GM12865 (cell line): ENCODE measurements around the gene DSTN.

Experiments
- DNase-seq: peaks from one replicate; pipeline ENCODE4 v3.0.0; 2010; ENCODE audit warnings: low read depth
- H3K4me3 ChIP-seq: 2 replicates; pipeline ENCODE4 v1.5.1; 2011; ENCODE audit warnings: mild to moderate bottlenecking, low read depth, low read length, control low read depth
- CTCF ChIP-seq: IDR thresholded peaks from 2 replicates; pipeline ENCODE4 v1.5.1; 2011; ENCODE audit warnings: low read length, control low read depth, low read depth, inconsistent platforms; ENCODE audit not compliant: insufficient read depth; ENCODE audit errors: missing control alignments

Gene DSTN

GRCh38 chr20:17598013-17598550 lies 28.2 kb downstream of the DSTN start:
- DNase-seq, result no peak
- H3K4me3 ChIP-seq, result no peak overlapping the region
- no peak for TF ChIP-seq CTCF

- H3K4me3 ChIP-seq, result no peak overlapping the region
- TF ChIP-seq CTCF, result no peak
- DNase-seq, result no peak
Observed at GRCh38 chr20:17601957-17602356, 32.1 kb downstream of the DSTN start.

GRCh38 chr20:17602493-17602892 lies 32.6 kb downstream of the DSTN start:
- TF ChIP-seq CTCF, result no peak
- DNase-seq, result no peak
- H3K4me3 ChIP-seq, result no peak overlapping the region

DNA sequence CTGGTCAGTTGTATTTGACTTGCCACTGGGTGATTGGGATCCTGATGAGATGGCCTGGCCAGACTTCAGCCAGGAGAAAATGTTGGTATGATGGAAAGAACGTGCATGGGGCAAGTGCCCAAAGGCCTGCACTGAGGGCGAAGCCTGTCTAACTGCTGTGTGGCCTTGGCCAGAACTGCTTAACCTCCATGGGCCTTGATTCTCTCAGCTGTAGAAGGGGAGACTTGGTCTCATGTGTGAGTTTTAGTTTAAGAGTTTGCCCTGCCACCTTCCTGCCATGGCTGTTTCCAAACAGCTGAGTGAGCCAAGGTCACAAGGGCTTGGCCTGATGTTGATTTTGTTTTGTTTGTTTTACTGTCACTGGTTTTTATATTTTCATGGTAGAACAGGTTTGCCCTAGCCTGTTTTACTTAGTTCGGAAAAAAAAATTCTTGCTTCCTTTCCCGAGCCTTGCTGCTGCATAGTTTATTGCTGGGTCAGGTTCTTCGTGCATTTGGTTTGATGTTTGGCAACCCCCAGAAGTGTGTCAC lies 35.3 kb downstream of the DSTN start:
- DNase-seq, result no peak
- TF ChIP-seq CTCF, result no peak
- H3K4me3 ChIP-seq, result no peak overlapping the region

DNA sequence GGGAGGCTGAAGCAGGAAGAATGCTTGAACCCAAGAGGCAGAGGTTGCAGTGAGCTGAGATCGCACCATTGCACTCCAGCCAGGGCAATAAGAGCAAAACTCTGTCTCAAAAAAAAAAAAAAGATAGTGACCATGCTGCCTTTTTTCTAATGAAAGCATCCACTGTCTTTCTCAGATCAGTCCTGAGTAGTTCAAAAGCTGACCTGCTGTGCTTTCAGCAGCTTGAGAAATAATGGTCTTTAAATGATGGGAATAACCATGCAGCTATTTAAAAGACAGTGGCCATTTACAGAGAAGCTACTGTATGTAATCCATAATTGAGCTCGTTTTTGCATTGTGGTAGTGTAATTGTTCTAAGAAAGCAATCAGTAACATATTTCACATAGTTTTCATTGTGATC lies 36.1 kb downstream of the DSTN start:
- TF ChIP-seq CTCF, result no peak
- DNase-seq, result no peak
- no peak overlapping the region for H3K4me3 ChIP-seq

DNA sequence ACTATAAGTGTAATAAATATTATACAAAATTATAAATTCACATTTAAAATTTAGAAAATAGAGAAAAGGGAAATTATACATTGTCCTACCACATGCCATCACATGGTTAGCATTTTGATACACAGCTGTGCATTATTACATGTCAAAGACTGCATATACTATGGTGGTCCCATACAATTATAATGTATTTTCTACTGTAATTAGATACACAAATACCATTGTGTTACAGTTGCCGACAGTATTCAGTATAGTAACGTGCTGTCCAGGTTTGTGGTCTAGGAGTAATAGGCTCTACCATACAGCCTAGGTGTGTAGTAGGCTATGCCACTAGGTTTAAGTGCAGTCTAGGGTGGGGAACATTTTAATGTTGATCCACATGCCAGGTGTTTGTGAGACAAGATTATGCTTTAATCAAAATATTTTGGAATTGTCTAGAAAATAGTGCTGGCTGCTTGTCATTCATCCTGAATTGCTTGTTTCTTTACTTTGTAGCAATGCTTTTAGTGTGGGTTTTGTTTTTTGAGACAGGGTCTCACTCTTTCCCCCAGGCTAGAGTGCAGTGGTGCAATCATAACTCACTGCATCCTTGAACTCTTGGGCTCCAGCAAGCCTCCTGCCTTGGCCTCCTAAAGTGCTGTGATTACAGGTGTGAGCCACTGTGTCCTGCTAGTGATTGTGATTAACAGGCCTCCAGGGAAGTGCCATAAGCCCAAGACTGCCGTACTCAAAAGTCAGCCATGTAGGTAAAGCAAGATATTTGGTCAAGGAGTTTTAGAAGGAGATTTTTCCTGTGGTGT lies 39.0 kb downstream of the DSTN start:
- no peak for TF ChIP-seq CTCF

DNA sequence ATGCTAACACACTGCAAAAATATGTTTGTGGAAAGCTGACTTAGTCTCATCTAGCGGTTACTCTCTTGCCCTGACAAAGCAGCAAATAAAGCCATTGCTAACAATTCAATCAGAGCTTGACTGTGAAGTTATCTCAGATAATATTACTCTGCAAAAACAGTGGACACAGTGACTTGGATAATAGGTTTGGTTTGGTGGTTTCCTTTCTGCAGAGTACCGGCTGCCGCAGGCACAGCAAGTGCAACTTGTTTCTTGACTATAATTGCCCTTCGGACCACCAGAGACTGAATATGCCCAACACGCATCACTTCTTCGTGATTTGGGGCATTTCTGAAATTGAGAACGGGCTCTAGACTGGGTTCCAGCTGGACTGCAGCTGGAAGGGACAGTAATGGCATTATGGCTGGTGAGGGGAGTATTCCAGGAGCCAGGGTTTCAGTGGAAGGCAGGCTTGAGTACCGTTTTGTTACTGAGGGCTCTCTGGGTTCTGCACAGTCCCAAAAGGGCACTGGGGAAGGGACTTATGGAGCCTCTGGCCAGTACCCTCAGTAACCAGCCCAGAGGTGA lies 40.0 kb downstream of the DSTN start:
- no peak for TF ChIP-seq CTCF

More for the DNA sequence above, 39.0 kb downstream of the DSTN start:
- H3K4me3 ChIP-seq, result no peak overlapping the region
- DNase-seq, result no peak

More for the DNA sequence above, 40.0 kb downstream of the DSTN start:
- no peak for DNase-seq
- no peak overlapping the region for H3K4me3 ChIP-seq
